CD4-positive, alpha-beta T cell (primary cell): Measurements from ENCODE around the gene REC114. TPM values are rescaled to one million over a fixed set of nuclear protein-coding genes. Genes with fewer than 3 reads are reported as not detected.

ENCODE experiments used
- ATAC-seq: fragments of 200-7000 bp; cut with Tn5 transposase; one replicate; pipeline ENCODE4 v1.10.0; 2022; ENCODE audit warnings: mild to moderate bottlenecking; ENCODE audit not compliant: poor library complexity
- CTCF ChIA-PET: fragments of 350-600 bp; sonication (Branson Sonifier 250); formaldehyde crosslinking; loops from one replicate; lab custom pipeline; 2021; ENCODE audit warnings: antibody characterized with exemption, inconsistent platforms; lab: Charles Lee
- POLR2A ChIA-PET: fragments of 350-600 bp; sonication (Branson Sonifier 250); formaldehyde crosslinking; loops from one replicate; lab custom pipeline; 2021; ENCODE audit warnings: antibody characterized with exemption, inconsistent platforms; lab: Charles Lee
- DNase-seq, 14 experiments: peaks; one replicate each; pipeline ENCODE4 v3.0.0-alpha.2; 2013 to 2020; ENCODE audit warnings: mixed read lengths in 2 of 14
- H3K27ac ChIP-seq, 2 donors: one replicate each; pipeline versions ENCODE4 v1.5.1 to v1.7.0; 2013; ENCODE audit warnings: low read length in 2 of 2, low read depth in 1 of 2, mild to moderate bottlenecking in 1 of 2
- H3K27me3 ChIP-seq, 2 experiments: 1 replicate in 1 of 2; 2 replicates in 1 of 2; pipeline versions ENCODE4 v1.6.1 to v1.7.0; 2013; ENCODE audit warnings: low read length in 2 of 2, control low read depth in 1 of 2, mild to moderate bottlenecking in 1 of 2, moderate library complexity in 1 of 2; ENCODE audit not compliant: insufficient read depth in 2 of 2, control insufficient read depth in 1 of 2
- H3K36me3 ChIP-seq: one replicate; pipeline ENCODE4 v1.6.1; 2013; ENCODE audit warnings: low read length, control low read depth; ENCODE audit not compliant: insufficient read depth
- H3K4me1 ChIP-seq: one replicate; pipeline ENCODE4 v1.6.1; 2013; ENCODE audit warnings: low read length, control low read depth; ENCODE audit not compliant: insufficient read depth
- H3K4me3 ChIP-seq: one replicate; pipeline ENCODE4 v1.5.1; 2013; ENCODE audit warnings: mild to moderate bottlenecking, low read length, moderate library complexity
- H3K9me3 ChIP-seq, 2 experiments: 1 replicate in 1 of 2; 2 replicates in 1 of 2; pipeline versions ENCODE4 v1.6.1 to v1.7.0; 2013; ENCODE audit warnings: low read length in 2 of 2, mild to moderate bottlenecking in 2 of 2, control low read depth in 1 of 2, moderate library complexity in 1 of 2; ENCODE audit not compliant: control insufficient read depth in 1 of 2, insufficient read depth in 1 of 2
- H3K27ac Mint-ChIP-seq: one replicate; pipeline ENCODE4 v1.8.0; 2020; ENCODE audit warnings: mixed read lengths
- H3K27me3 Mint-ChIP-seq: one replicate; pipeline ENCODE4 v1.8.0; 2021; ENCODE audit warnings: mixed read lengths
- H3K36me3 Mint-ChIP-seq: one replicate; pipeline ENCODE4 v1.8.0; 2021; ENCODE audit warnings: low read depth, mixed read lengths
- H3K4me1 Mint-ChIP-seq: one replicate; pipeline ENCODE4 v1.8.0; 2021; ENCODE audit warnings: low read depth, mixed read lengths
- H3K4me3 Mint-ChIP-seq: one replicate; pipeline ENCODE4 v1.8.0; 2020; ENCODE audit warnings: mild to moderate bottlenecking, mixed read lengths
- H3K9me3 Mint-ChIP-seq: one replicate; pipeline ENCODE4 v1.8.0; 2020; ENCODE audit warnings: mixed read lengths
- intact Hi-C, 2 experiments: fragments of 100-400 bp; cut with DNase I in 1 of 2; cut with micrococcal nuclease in 1 of 2; formaldehyde crosslinking; loops; one replicate each; pipeline versions ENCODE4 v1.15.1 to v1.9.0; 2023 to 2025; cut with DNase I, micrococcal nuclease
- total RNA-seq, 174 experiments: library from RNA in 2 of 174; stranded (reverse) in 2 of 174; gene quantifications; one replicate each; pipeline ENCODE4 v1.2.3 and lab custom pipeline; 2021 to 2026
- TF ChIP-seq, protein P1 (sequence below): fragments of 200-600 bp; IDR thresholded peaks from one replicate; pipeline ENCODE4 v1.8.0; 2022; ENCODE audit warnings: antibody characterized with exemption, mild to moderate bottlenecking

The REC114 gene
- total RNA-seq, 2 experiments from 2014 or later: not detected

DNA sequence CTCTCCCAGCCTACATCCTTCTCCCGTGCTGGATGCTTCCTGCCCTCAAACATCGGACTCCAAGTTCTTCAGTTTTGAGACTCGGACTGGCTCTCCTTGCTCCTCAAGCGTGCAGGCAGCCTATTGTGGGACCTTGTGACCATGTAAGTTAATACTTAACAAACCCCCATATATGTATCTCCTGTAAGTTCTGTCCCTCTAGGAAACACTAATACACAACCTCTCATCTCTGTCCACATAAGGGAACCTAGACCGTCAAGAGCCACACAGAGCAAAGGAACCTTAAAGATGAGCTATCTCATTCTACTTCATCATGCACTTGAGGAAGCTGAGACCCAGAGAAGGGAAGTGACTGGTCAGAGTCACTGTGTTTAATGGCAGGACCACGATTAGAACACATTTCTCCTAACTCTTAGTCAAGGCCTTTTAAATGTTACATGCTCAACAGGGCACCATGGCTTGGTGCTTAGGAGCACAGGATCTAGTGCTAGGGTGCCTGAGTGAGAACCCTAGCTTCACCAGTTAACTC lies 140.0 kb downstream of the REC114 start:
- Histone ChIP-seq H3K4me1 (no peaks in the 10 kb centered on the region), H3K27ac (no peak overlapping the region), H3K4me3 (no peak overlapping the region), H3K27me3 (no peaks in the 10 kb centered on the region), H3K9me3 (no peaks in the 10 kb centered on the region), H3K36me3 (peaks cover 73% of the 10 kb centered on the region)
- intact Hi-C loops: no loop called here
- H3K4me1 Mint-ChIP-seq: no peaks in the 10 kb centered on the region
- no peak overlapping the region for H3K27ac Mint-ChIP-seq
- H3K27me3 Mint-ChIP-seq: no peaks in the 10 kb centered on the region
- DNase-seq: no peak
- H3K4me3 Mint-ChIP-seq: no peak overlapping the region
- ChIA-PET CTCF (no interaction called here), POLR2A (no interaction called here)
- no peak for ATAC-seq
- peaks cover 82% of the 10 kb centered on the region for H3K36me3 Mint-ChIP-seq
- TF ChIP-seq, protein P1, sequence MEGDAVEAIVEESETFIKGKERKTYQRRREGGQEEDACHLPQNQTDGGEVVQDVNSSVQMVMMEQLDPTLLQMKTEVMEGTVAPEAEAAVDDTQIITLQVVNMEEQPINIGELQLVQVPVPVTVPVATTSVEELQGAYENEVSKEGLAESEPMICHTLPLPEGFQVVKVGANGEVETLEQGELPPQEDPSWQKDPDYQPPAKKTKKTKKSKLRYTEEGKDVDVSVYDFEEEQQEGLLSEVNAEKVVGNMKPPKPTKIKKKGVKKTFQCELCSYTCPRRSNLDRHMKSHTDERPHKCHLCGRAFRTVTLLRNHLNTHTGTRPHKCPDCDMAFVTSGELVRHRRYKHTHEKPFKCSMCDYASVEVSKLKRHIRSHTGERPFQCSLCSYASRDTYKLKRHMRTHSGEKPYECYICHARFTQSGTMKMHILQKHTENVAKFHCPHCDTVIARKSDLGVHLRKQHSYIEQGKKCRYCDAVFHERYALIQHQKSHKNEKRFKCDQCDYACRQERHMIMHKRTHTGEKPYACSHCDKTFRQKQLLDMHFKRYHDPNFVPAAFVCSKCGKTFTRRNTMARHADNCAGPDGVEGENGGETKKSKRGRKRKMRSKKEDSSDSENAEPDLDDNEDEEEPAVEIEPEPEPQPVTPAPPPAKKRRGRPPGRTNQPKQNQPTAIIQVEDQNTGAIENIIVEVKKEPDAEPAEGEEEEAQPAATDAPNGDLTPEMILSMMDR: no peak
- no peaks in the 10 kb centered on the region for H3K9me3 Mint-ChIP-seq

DNA sequence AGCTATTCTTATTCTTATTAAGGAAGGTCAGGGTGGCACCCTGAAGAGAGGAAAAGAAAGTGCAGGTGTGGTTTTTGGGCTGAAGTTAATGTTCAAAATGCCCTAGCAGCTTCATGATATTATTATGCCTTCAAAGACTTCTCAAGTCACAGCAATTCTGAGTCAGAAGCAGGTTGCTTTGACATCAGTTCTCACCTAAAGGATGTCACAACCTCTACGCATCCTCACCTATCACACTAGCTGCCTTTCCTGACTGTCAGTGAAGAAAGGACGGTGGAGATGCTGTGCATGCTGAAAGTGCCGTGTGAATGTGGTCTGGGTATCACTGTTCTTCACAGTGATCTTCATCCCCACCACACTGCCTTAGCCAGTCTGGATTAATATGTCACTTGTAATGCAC lies 140.6 kb downstream of the REC114 start:
- Histone ChIP-seq H3K9me3 (no peaks in the 10 kb centered on the region), H3K27ac (no peak overlapping the region), H3K4me1 (no peaks in the 10 kb centered on the region), H3K4me3 (no peak overlapping the region), H3K36me3 (peaks cover 78% of the 10 kb centered on the region), H3K27me3 (no peaks in the 10 kb centered on the region)
- ATAC-seq: no peak
- POLR2A ChIA-PET: no interaction called here
- Mint-ChIP-seq H3K4me3 (no peak overlapping the region), H3K27me3 (no peaks in the 10 kb centered on the region), H3K9me3 (no peaks in the 10 kb centered on the region), H3K27ac (no peak overlapping the region), H3K36me3 (peaks cover 80% of the 10 kb centered on the region), H3K4me1 (no peaks in the 10 kb centered on the region)
- DNase-seq: no peak
- intact Hi-C loops: no loop called here
- TF ChIP-seq, protein P1: no peak
- CTCF ChIA-PET: no interaction called here

DNA sequence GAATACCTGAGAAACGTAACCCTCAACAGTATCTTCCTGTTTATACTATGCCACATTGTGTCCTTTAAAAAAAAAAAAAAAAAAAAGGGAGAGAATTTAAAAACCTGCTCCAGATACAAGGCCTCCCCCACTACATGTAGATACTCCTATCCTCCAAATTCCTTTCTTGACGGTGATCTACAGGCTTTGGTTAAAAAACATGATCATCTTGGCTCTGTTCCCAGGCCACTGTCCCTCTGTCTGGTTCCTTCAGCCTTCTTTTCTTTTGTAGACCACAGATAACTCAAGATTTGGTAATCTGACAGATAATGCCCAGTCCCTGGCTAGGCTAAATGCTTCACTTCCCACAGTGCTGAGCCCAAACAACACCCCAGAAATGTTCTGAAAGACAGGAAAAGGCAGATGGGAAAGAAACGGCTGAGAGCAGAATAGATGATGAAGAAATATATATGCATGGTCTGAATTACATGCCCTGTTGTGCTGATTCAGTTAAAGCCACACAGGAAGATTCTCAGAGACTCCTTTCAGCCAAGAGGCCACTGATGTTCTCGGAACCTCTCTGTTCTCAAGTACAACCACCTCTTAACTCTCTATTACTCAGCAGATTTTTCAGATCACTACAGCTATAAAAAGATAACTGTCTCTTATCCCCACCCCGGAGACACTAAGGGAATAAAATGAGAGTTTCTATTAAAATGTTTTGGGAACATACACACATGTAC lies 141.9 kb downstream of the REC114 start:
- no peaks in the 10 kb centered on the region for H3K4me1 ChIP-seq
- no peaks in the 10 kb centered on the region for H3K4me1 Mint-ChIP-seq
- POLR2A ChIA-PET: no interaction called here
- peaks cover 91% of the 10 kb centered on the region for H3K36me3 Mint-ChIP-seq
- CTCF ChIA-PET: no interaction called here
- no peak overlapping the region for H3K27ac ChIP-seq
- H3K4me3 ChIP-seq: no peak overlapping the region
- no peaks in the 10 kb centered on the region for H3K9me3 ChIP-seq
- no peaks in the 10 kb centered on the region for H3K27me3 Mint-ChIP-seq
- H3K9me3 Mint-ChIP-seq: no peaks in the 10 kb centered on the region
- DNase-seq (no peak), ATAC-seq (no peak)
- peaks cover 85% of the 10 kb centered on the region for H3K36me3 ChIP-seq
- TF ChIP-seq, protein P1: no peak
- H3K27ac Mint-ChIP-seq: no peak overlapping the region
- no peaks in the 10 kb centered on the region for H3K27me3 ChIP-seq
- no peak overlapping the region for H3K4me3 Mint-ChIP-seq
- intact Hi-C loops: no loop called here
